Cardiac fibroblast (primary cell): ENCODE data around the gene KCNJ4.
"Not testable (repeated sequence)": the region's sequence is repeated elsewhere in the genome, so short reads cannot be mapped to it uniquely, and the experiment has no call there.

Experiments
- DNase-seq, 2 donors: peaks; one replicate each; pipeline versions ENCODE4 v3.0.0 to v3.0.0-alpha.2; 2010; ENCODE audit warnings: low read depth in 2 of 2
- H3K4me3 ChIP-seq, 2 donors: replicated peaks in 1 of 2; 1 replicate in 1 of 2; 2 replicates in 1 of 2; pipeline ENCODE4 v1.5.1; 2011; ENCODE audit warnings: low read depth in 2 of 2, low read length in 2 of 2, mild to moderate bottlenecking in 2 of 2, moderate library complexity in 1 of 2
- CTCF ChIP-seq: IDR thresholded peaks from one replicate; pipeline ENCODE4 v1.5.1; 2011; ENCODE audit warnings: low read depth, mild to moderate bottlenecking, low read length, inconsistent platforms

Gene KCNJ4

DNA sequence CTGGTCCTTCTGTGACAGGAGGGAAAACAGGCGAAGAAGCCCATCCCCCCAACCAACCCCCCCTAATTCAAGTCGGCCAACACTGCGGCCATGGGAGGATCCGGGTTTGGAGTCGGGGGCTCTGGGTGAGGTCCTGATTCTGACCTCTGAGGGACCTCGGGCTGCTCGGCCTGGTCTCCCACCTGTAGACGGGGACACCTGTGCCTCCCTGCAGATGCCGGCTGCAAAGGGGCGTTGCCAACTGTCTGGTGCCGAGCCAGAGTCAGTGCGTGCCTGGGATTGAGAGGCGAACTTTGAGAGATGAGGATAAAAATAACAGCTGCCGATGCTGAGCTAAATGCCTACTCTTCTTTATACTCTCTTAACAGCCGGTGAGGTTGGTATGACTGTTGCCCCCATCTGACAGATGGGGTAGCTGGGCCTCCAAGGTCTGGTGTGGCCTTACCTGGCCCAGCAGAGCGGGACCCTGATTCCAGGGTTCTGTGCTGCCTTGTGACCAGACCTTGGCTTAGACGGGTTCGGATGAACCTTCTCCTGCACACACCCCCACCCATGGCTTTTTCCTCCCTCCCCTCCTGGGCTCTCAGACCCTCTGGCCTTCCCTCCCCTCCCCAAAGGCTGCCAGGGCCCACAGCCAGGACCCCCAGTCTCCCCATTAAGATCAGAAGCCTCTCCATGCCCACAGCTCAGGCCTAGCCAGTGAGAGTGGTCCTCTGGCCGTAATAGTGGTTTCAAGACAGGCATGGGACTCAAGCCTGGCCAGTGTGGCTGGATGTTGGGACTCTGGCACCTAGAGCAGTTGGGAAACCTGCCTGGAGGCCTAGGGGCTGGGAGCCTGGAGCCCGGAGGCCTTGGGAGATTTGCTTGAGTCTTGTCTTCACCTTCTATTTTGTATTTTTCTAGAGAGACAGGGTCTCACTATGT is 41.7 kb downstream of the KCNJ4 start:
- no peak for TF ChIP-seq CTCF
- no peak for DNase-seq
- no peak overlapping the region for H3K4me3 ChIP-seq

DNA sequence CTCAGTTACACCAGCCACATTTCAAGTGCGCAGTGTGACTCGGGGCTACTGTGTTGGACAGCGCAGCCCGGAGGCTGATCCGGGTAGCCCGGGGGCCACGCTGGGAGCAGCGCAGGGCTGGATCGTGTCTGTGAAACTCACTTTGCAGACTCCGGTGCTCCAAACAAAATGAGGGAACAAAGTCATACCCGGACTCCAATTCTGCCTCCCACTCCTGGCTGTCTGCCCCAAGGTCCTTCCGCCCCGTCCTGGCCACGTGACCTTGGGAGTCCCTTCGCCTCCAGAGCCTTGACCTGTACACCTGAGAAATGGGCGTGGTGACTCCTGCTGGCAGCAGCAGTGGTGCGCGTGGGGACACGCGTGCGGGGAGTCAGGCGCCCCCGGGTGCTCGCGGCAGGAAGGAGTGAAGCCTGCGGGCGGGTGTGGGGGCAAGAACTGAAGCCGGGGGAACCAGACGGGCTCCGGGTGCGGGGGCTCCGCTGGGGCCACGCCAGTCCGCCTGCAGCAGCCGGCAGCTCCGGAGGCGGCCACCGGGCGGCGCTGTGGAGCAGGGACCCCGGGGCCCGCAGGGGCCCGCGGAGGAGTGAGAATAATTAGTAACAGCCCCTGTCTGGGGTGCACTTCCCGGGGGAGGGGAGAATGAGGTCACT is 42.4 kb downstream of the KCNJ4 start:
- DNase-seq = no peak
- no peak overlapping the region for H3K4me3 ChIP-seq

GRCh38 chr22:38411016-38411415 is 44.0 kb downstream of the KCNJ4 start:
- no peak for TF ChIP-seq CTCF
- no peak for DNase-seq
- H3K4me3 ChIP-seq = no peak overlapping the region

More for the DNA sequence above, 42.4 kb downstream of the KCNJ4 start:
- TF ChIP-seq CTCF = peak; percentile 40

- not testable (repeated sequence) for DNase-seq, H3K4me3 ChIP-seq
Observed at GRCh38 chr22:38409916-38410315, 45.1 kb downstream of the KCNJ4 start.

DNA sequence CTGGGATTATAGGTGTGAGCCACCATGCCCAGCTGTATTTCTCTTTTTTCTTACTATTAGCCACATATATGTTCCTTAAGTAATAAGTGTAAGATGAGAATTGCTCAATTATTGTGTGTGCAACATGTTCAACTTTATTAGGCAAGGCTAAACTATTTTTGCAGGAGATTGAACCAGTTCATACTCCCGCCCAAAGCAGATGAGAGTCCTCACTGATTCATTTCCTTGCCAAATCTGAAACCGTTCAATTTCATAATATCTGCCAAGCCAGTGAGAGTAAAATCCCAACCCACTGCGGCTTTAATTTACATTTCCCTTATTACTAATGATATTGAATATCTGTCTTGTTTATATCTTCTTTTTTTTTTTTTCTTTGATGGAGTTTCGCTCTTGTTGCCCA is 48.4 kb downstream of the KCNJ4 start:
- DNase-seq = peak in 1 of 2 donors; percentile 34
- TF ChIP-seq CTCF = no peak
- no peak overlapping the region for H3K4me3 ChIP-seq

GRCh38 chr22:38404419-38404818 is 50.6 kb downstream of the KCNJ4 start:
- DNase-seq = no peak
- H3K4me3 ChIP-seq = no peak overlapping the region
- TF ChIP-seq CTCF = no peak

- no peak for TF ChIP-seq CTCF
- no peak for DNase-seq
- no peak overlapping the region for H3K4me3 ChIP-seq
Observed at GRCh38 chr22:38403812-38404211, 51.2 kb downstream of the KCNJ4 start.
